Naive thymus-derived CD4-positive, alpha-beta T cell (primary cell): Measurements from ENCODE around the gene ANKRD36. TPM values are rescaled to one million over a fixed set of nuclear protein-coding genes. Genes with fewer than 3 reads are reported as not detected.
"Not testable (repeated sequence)": the region's sequence is repeated elsewhere in the genome, so short reads cannot be mapped to it uniquely, and the experiment has no call there.

Source experiments
- ATAC-seq: fragments of 150-1000 bp; cut with Tn5 transposase; 2 replicates; pipeline ENCODE4 v1.10.0; 2021; ENCODE audit warnings: mild to moderate bottlenecking, moderate library complexity
- CTCF ChIA-PET: fragments of 350-600 bp; sonication (Branson Sonifier 250); formaldehyde crosslinking; loops from one replicate; lab custom pipeline; 2021; ENCODE audit warnings: antibody characterized with exemption; lab: Charles Lee
- POLR2A ChIA-PET: fragments of 350-600 bp; sonication (Branson Sonifier 250); formaldehyde crosslinking; loops from one replicate; lab custom pipeline; 2021; ENCODE audit warnings: antibody characterized with exemption, inconsistent platforms; lab: Charles Lee
- DNase-seq, 9 donors: peaks; one replicate each; pipeline versions ENCODE4 v3.0.0 to v3.0.0-alpha.2; 2020 to 2022; ENCODE audit warnings: mixed read lengths in 1 of 9
- H3K27ac ChIP-seq: one replicate; pipeline ENCODE4 v1.7.0; 2013; ENCODE audit warnings: mild to moderate bottlenecking, low read depth, low read length, moderate library complexity
- H3K27me3 ChIP-seq, 2 donors: one replicate each; pipeline ENCODE4 v1.7.0; 2013; ENCODE audit warnings: low read length in 2 of 2, mild to moderate bottlenecking in 2 of 2, moderate library complexity in 2 of 2; ENCODE audit not compliant: control insufficient read depth in 2 of 2, insufficient read depth in 2 of 2
- H3K36me3 ChIP-seq, 3 experiments: 1 replicate in 2 of 3; 2 replicates in 1 of 3; pipeline ENCODE4 v1.7.0; 2013; ENCODE audit warnings: low read length in 3 of 3, mild to moderate bottlenecking in 3 of 3, moderate library complexity in 1 of 3; ENCODE audit not compliant: insufficient read depth in 3 of 3, control insufficient read depth in 2 of 3
- H3K4me1 ChIP-seq, 2 donors: one replicate each; pipeline ENCODE4 v1.7.0; 2013; ENCODE audit warnings: low read length in 2 of 2, mild to moderate bottlenecking in 2 of 2, moderate library complexity in 1 of 2; ENCODE audit not compliant: control insufficient read depth in 2 of 2, insufficient read depth in 2 of 2
- H3K4me3 ChIP-seq: 2 replicates; pipeline ENCODE4 v1.7.0; 2013; ENCODE audit warnings: mild to moderate bottlenecking, low read length
- H3K9me3 ChIP-seq, 3 experiments: 1 replicate in 2 of 3; 2 replicates in 1 of 3; pipeline ENCODE4 v1.7.0; 2013; ENCODE audit warnings: low read length in 3 of 3; ENCODE audit not compliant: control insufficient read depth in 2 of 3
- H3K27ac Mint-ChIP-seq, 9 donors: one replicate each; pipeline ENCODE4 v1.8.0; 2020 to 2022; ENCODE audit warnings: mixed read lengths in 9 of 9, mild to moderate bottlenecking in 8 of 9, moderate library complexity in 5 of 9, inconsistent platforms in 2 of 9
- H3K27me3 Mint-ChIP-seq, 5 donors: one replicate each; pipeline ENCODE4 v1.8.0; 2021 to 2022; ENCODE audit warnings: mixed read lengths in 5 of 5, mild to moderate bottlenecking in 1 of 5
- H3K36me3 Mint-ChIP-seq, 5 donors: one replicate each; pipeline ENCODE4 v1.8.0; 2020 to 2022; ENCODE audit warnings: mixed read lengths in 5 of 5, mild to moderate bottlenecking in 3 of 5, inconsistent platforms in 1 of 5
- H3K4me1 Mint-ChIP-seq, 7 donors: one replicate each; pipeline ENCODE4 v1.8.0; 2020 to 2022; ENCODE audit warnings: mixed read lengths in 7 of 7, mild to moderate bottlenecking in 3 of 7, inconsistent platforms in 1 of 7
- H3K4me3 Mint-ChIP-seq, 10 donors: one replicate each; pipeline ENCODE4 v1.8.0; 2020 to 2022; ENCODE audit warnings: mild to moderate bottlenecking in 10 of 10, mixed read lengths in 10 of 10, moderate library complexity in 6 of 10, inconsistent platforms in 2 of 10
- H3K9me3 Mint-ChIP-seq, 11 donors: one replicate each; pipeline ENCODE4 v1.8.0; 2020 to 2022; ENCODE audit warnings: mixed read lengths in 11 of 11, mild to moderate bottlenecking in 4 of 11, inconsistent platforms in 1 of 11, moderate library complexity in 1 of 11
- intact Hi-C, 2 donors: fragments of 100-400 bp; cut with micrococcal nuclease; formaldehyde crosslinking; loops; one replicate each; pipeline ENCODE4 v1.15.1; 2023
- polyA plus RNA-seq, 2 donors: library from polyadenylated mRNA; unstranded; fragments of 300-500 nt; fragmentation: Illumina TruSeq; gene quantifications; one replicate each; pipeline ENCODE4 v1.2.3, GENCODE V29; 2021
- total RNA-seq, 6 experiments: library from RNA in 5 of 6; stranded (reverse) in 5 of 6; gene quantifications; 1 replicate in 5 of 6; 2 replicates in 1 of 6; pipeline ENCODE4 v1.2.3 and lab custom pipeline; 2021 to 2026

ANKRD36 gene
- total and polyA plus RNA-seq, 7 experiments from 2014 or later = 6.9 to 76.3 (median 57.3) TPM

- H3K36me3 Mint-ChIP-seq, intact Hi-C loops, H3K9me3 Mint-ChIP-seq, H3K36me3 ChIP-seq, H3K4me1 ChIP-seq, H3K9me3 ChIP-seq, H3K4me3 ChIP-seq, POLR2A ChIA-PET, CTCF ChIA-PET, H3K27me3 ChIP-seq, H3K27ac ChIP-seq: not testable (repeated sequence)
- Mint-ChIP-seq H3K4me1 (peaks cover 0 to 14% (median 7%) of the 10 kb centered on the region in 7 donors), H3K27ac (peak overlapping the region in 3 of 9 donors; percentile 17 to 51 (median 17)), H3K27me3 (peaks cover 0 to 16% (median 0%) of the 10 kb centered on the region in 5 donors), H3K4me3 (peak overlapping the region in 7 of 10 donors; percentile 32 to 65 (median 56))
- ATAC-seq (peak; percentile 12), DNase-seq (peak in 1 of 9 donors; percentile 1)
Observed at GRCh38 chr2:97093983-97094771, 18.8 kb upstream of the ANKRD36 start.

GRCh38 chr2:97094772-97095611 is 18.0 kb upstream of the ANKRD36 start, which contains the start of gene FAHD2B:
TSS of gene FAHD2B (minus strand) at chr2:97094882. CDS start at chr2:97091706, 3,176 bp downstream.
- peaks cover 0 to 14% (median 7%) of the 10 kb centered on the region in 7 donors for H3K4me1 Mint-ChIP-seq
- POLR2A ChIA-PET = interaction anchor here (0.7 kb wide), 1 partner anchor 134 kb away, joined by 4 read pairs; no protein-coding TSS in a partner anchor
- intact Hi-C loops = not testable (repeated sequence)

GRCh38 chr2:97095661-97096060 is 17.3 kb upstream of the ANKRD36 start:
- no peaks in the 10 kb centered on the region for H3K36me3 ChIP-seq
- CTCF ChIA-PET = interaction anchor here (1.1 kb wide), 1 partner anchor 238 kb away, joined by 3 read pairs; the partner anchor contains the start of gene ANKRD39
- Mint-ChIP-seq H3K4me3 (peak overlapping the region; percentile 67 to 81 (median 74)), H3K27ac (peak overlapping the region in 6 of 9 donors; percentile 57 to 83 (median 70)), H3K9me3 (peaks cover 0 to 6% (median 0%) of the 10 kb centered on the region in 11 donors), H3K27me3 (peaks cover 5 to 25% (median 9%) of the 10 kb centered on the region in 5 donors), H3K4me1 (peaks cover 0 to 14% (median 7%) of the 10 kb centered on the region in 7 donors), H3K36me3 (peaks cover 0 to 4% (median under 1%) of the 10 kb centered on the region in 5 donors)
- no peaks in the 10 kb centered on the region for H3K27me3 ChIP-seq
- peaks cover 0 to 3% of the 10 kb centered on the region in 2 donors for H3K4me1 ChIP-seq
- DNase-seq (no peak), ATAC-seq (no peak)
- POLR2A ChIA-PET = interaction anchor here (0.7 kb wide), 1 partner anchor 135 kb away, joined by 4 read pairs; no protein-coding TSS in a partner anchor
- H3K9me3 ChIP-seq = no peaks in the 10 kb centered on the region
- no peak overlapping the region for H3K4me3 ChIP-seq
- H3K27ac ChIP-seq = no peak overlapping the region
- intact Hi-C loops = no loop called here

More at GRCh38 chr2:97094772-97095611, 18.0 kb upstream of the ANKRD36 start, which contains the start of gene FAHD2B:
- not testable (repeated sequence) for H3K4me3 ChIP-seq, H3K36me3 Mint-ChIP-seq, H3K4me1 ChIP-seq, H3K9me3 ChIP-seq, H3K9me3 Mint-ChIP-seq, H3K27me3 ChIP-seq, H3K36me3 ChIP-seq
- DNase-seq (peak; percentile 57 to 89 (median 78)), ATAC-seq (peak; percentile 97)
- CTCF ChIA-PET = interaction anchor here (1.1 kb wide), 1 partner anchor 237 kb away, joined by 3 read pairs; the partner anchor contains the start of gene ANKRD39
- H3K4me3 Mint-ChIP-seq = peak within 1 kb of the TSS; percentile 67 to 81 (median 74)
- peak within 1 kb of the TSS; percentile 13 to 85 (median 75) for H3K27ac Mint-ChIP-seq
- peak within 1 kb of the TSS; percentile 57 for H3K27ac ChIP-seq
- H3K27me3 Mint-ChIP-seq = peaks cover 2 to 23% (median 6%) of the 10 kb centered on the region in 5 donors

GRCh38 chr2:97098786-97099372 is 14.1 kb upstream of the ANKRD36 start:
- ATAC-seq, CTCF ChIA-PET, H3K4me1 ChIP-seq, H3K4me3 ChIP-seq, H3K36me3 ChIP-seq, H3K9me3 Mint-ChIP-seq, H3K9me3 ChIP-seq, intact Hi-C loops, H3K27me3 ChIP-seq, DNase-seq, H3K27ac Mint-ChIP-seq, POLR2A ChIA-PET, H3K4me3 Mint-ChIP-seq, H3K36me3 Mint-ChIP-seq, H3K27ac ChIP-seq: not testable (repeated sequence)
- peaks cover 9 to 50% (median 17%) of the 10 kb centered on the region in 5 donors for H3K27me3 Mint-ChIP-seq
- peaks cover 0 to 10% (median 7%) of the 10 kb centered on the region in 7 donors for H3K4me1 Mint-ChIP-seq

- Mint-ChIP-seq H3K9me3 (peaks cover 0 to 15% (median 6%) of the 10 kb centered on the region in 11 donors), H3K27me3 (peaks cover 0 to 71% (median 18%) of the 10 kb centered on the region in 5 donors)
- H3K4me1 ChIP-seq, intact Hi-C loops, H3K27me3 ChIP-seq, ATAC-seq, H3K27ac Mint-ChIP-seq, DNase-seq, H3K9me3 ChIP-seq, H3K36me3 Mint-ChIP-seq, CTCF ChIA-PET, H3K4me1 Mint-ChIP-seq, H3K4me3 ChIP-seq, H3K36me3 ChIP-seq, POLR2A ChIA-PET, H3K27ac ChIP-seq, H3K4me3 Mint-ChIP-seq: not testable (repeated sequence)
Observed at GRCh38 chr2:97106878-97107277, 6.1 kb upstream of the ANKRD36 start.

- H3K36me3 Mint-ChIP-seq, H3K27ac ChIP-seq, H3K4me3 ChIP-seq, H3K4me3 Mint-ChIP-seq, H3K9me3 Mint-ChIP-seq, H3K27ac Mint-ChIP-seq, DNase-seq, H3K36me3 ChIP-seq, H3K4me1 ChIP-seq, H3K9me3 ChIP-seq, H3K27me3 ChIP-seq, ATAC-seq: not testable (repeated sequence)
- CTCF ChIA-PET = interaction anchor here (2.2 to 2.8 kb wide), 2 partner anchors 149 to 253 kb away, joined by 11 to 41 read pairs; partner anchors contain the start of gene ANKRD39
- POLR2A ChIA-PET = interaction anchor here (1.3 to 1.8 kb wide), 2 partner anchors 150 to 255 kb away, joined by 4 read pairs; no protein-coding TSS in a partner anchor
- peaks cover 0 to 16% (median 4%) of the 10 kb centered on the region in 7 donors for H3K4me1 Mint-ChIP-seq
- intact Hi-C loops = loop anchor here in 1 of 2 donors (5.0 kb wide), 1 partner anchor 159 kb away; no protein-coding TSS in a partner anchor
- H3K27me3 Mint-ChIP-seq = peaks cover 0 to 38% (median 14%) of the 10 kb centered on the region in 5 donors
Observed at GRCh38 chr2:97111246-97111645, 1.7 kb upstream of the ANKRD36 start.
